Iris pigment epithelial cell (primary cell): ENCODE results near the gene KLC1.

ENCODE experiments used
- DNase-seq: peaks from one replicate; pipeline ENCODE4 v3.0.0-alpha.2; 2011; ENCODE audit warnings: low read depth

KLC1 gene

DNA sequence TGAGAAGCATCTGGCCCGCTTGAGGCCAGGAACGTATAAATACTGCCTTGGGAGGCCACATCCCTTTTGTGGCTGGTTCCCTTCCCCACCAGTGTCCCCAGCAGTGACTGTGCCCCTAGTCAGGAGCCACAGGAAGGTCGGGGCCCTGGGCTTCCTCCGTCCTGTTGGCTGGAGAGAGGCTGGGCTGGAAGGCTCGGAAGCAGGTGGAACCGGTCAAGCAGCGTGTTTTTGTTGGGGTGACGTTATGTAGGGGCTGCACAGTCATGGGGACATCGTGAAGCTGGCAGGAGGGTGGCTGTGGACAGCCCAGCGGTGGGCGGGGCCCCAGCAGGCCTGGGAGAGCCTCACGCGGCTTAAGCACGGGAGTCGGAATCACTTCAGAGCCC is 76.1 kb downstream of the KLC1 start:
- no peak for DNase-seq

DNA sequence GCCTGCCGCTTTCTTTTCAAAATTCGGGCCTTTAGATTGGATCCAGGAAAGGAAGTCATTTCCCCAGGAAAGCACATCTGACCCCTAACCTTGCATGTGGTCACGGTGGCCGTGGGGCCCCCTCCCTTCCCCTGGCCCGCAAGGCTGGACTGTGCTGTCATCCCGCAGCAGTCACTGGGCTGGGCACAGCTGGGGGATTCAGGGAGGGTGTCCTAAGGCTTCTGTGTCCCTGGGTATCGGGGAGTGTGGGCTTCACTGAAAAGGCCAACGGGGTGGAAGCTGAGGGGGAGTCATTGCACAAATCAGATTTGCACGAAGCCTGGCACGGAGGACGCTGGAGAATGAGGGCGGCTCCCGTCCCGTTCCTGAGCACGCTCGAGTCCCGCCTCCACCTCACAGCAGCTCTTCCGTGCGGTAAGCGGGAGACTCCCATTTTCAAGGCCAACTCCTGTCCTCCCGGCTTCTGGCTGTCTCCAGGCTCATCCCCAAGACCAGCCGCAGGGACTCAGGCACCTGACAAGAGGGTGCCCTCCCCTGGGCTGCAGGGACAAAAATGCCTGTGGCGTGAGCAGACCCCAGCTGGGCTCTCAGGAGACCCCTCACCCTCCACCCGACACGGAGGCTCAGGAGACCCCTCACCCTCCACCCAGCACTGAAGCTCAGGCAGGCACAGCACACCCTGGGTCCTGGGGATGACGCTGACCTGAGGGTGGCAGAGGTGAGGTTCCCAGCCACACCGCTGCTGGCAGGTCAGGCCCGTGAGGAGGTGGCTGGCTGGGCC is 76.7 kb downstream of the KLC1 start:
- no peak for DNase-seq

DNA sequence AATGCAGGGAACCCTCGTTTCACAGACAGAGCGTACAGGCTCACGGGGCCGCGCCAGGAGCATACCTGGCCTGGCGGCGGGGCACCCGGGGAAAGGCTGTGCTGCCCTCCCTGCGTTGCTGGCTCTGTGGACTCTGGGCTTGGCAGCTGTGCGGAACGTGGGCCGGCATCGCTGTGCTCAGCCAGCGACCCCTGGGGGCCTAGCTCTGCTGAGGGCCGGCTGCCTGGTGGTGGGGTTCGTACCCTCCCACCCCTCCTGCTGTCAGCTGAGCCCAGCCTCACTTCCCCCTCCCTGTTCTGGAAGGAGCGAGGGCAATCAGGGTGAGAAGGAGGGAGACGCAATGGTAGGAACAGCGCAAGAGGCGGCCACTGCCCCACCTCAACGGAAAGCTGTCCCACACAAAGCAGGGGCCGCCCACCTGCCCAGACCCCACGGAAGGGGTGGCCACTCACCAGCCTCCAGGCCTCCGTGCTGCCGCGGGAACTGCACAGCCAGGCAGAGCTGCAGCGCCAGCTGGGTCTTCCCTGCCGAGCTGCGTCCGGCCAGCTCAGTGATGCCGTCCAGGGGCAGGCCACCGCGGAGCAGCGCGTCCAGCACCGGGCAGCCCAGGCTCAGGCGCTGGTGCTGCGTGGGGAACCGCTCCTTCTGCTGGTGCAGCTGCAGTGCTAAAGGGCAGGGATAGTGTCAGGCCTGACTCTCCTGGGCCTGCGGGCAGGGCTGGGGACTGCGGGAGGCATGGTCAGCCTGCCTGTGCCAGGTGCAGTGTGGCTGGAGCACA is 77.7 kb downstream of the KLC1 start:
- DNase-seq: no peak

GRCh38 chr14:103707329-103708263 is 78.6 kb downstream of the KLC1 start:
- DNase-seq: no peak

DNA sequence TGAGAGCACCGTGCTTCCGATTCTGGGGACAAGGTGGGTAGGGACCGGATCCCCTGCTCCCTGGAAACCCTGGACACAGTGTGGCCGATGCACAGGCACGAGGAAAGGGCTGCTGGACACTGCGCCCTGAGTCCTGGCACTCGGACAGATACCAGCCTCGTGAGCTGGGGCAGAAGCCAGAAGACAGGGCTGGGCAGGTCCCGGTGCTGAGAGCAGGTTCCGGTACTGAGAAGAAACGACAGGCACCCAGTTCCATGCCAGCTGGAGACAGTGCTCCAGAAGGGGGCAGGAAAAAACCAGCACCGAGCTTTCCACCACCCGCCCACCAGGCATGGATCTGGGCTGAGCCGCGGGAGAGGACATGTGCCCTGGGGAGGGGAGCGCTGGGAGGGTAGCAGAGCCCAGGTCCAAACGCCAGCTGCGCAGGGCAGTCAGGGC is 79.8 kb downstream of the KLC1 start:
- no peak for DNase-seq

DNA sequence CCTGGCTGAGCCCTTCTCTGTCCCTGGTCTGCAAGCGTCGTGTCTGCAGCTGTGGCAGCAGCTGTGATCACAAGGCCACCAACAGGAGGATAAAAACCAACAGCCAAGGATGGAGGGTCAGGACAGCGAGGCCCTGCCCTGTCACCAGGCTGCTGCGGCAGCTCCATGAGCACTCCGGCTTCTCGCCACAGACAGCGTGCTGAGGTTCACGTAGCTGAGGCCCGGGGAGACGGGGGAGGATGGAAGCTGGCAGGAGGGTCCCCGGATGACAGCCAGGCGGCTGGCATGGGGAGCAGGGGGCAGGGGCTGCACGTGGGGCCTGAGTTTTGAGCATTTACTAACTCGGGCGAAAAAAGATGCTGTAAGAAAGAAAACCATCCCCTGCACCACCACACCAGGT is 80.8 kb downstream of the KLC1 start:
- no peak for DNase-seq

- no peak for DNase-seq
These were observed 81.9 kb downstream of the KLC1 start for GRCh38 chr14:103710771-103711377.

DNA sequence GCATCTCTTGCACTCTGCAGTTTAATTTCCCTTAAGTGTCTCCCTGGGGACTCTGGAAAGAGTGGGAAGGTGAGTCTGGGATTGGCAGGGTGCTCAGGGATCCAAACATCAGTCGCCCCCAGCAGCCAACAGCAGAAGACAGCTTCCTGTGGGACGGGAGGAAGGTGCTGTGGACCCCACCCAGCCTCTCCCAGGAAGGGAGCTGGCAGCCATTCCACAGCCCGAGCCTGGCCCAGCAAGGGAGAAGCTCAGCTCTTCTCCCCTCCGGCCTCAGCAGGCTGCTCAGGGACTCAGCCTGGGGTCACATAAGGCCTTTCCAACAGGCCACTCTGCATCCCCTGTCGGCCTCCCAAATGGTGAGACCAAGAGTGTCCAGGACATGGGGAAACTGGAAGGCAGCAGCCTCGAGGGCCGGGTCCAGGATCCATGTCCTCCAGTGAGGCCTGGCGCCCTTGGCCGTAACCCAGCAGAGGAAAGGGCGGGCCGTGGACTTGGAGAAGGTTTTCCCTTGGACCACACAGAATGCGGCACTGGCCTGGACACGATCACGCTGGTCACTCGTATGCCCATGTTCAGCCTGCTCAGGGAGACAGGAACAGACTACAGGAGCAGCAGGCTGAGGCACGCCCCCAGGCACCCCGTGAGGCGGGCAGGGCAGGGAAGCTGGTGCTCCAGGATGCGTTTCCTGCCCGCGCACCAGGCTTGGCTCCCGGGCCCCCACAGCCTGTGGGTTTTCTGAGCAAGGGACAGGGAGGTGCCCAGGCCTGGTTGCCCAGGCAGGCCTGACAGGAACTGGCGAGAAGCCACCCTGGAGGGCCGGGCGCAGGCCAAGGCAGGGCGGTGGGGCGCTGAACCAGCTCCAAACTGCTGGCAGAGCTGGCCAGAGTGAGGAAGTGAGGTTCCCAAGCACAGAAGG is 82.8 kb downstream of the KLC1 start:
- no peak for DNase-seq

- DNase-seq: no peak
These were observed 83.7 kb downstream of the KLC1 start for GRCh38 chr14:103712633-103713247.

GRCh38 chr14:103713304-103714062 is 84.5 kb downstream of the KLC1 start:
- no peak for DNase-seq

GRCh38 chr14:103714063-103714724 is 85.2 kb downstream of the KLC1 start:
- DNase-seq: no peak

GRCh38 chr14:103715052-103716000 is 86.3 kb downstream of the KLC1 start, which contains the start of the genes XRCC3 and ZFYVE21:
Gene XRCC3, minus strand, starts transcription at chr14:103715451. Its CDS starts 4,364 bp downstream, at chr14:103711087.
Gene ZFYVE21, plus strand, starts transcription at chr14:103715810. Its CDS starts 32 bp downstream, at chr14:103715842.
- peak; percentile 99 for DNase-seq

DNA sequence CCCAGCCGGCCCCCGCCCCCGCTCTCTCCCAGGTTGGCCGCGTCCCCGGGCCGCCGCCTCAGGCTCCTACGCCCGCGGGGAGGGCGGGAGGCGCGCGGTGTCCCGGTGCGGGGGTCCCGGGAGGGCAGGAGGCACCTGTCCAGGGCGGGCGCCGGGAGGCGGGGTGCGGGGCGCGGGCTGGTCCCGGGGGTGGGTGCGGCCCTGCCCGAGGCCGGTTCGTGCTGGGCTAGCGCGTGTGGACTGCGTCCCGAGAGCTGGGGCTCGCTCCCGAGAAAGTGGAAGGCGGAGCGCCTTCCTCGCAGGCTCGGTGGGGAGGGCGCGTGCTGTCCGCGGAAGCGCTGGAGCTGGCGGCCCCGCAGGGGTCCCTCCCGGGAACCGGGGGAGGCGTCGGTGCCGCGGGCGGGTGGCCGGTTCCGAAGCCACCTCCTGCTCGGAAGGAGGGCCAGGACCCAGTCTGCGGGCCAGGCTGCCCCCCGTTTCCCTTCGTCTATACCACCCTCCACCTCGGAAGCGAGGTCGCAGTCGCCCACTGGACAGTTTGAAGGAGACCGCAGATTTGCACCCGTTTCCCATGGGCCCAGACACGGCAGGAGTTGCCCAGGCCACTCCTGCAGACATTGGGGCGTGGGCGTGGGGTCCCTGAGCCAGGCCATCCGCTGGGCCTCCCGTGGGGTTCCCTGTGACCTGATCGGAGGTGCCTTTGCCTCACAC is 87.2 kb downstream of the KLC1 start:
- peak; percentile 34 for DNase-seq

- no peak for DNase-seq
These were observed 87.9 kb downstream of the KLC1 start for GRCh38 chr14:103716899-103717411.

GRCh38 chr14:103718572-103718971 is 89.6 kb downstream of the KLC1 start:
- DNase-seq: no peak

DNA sequence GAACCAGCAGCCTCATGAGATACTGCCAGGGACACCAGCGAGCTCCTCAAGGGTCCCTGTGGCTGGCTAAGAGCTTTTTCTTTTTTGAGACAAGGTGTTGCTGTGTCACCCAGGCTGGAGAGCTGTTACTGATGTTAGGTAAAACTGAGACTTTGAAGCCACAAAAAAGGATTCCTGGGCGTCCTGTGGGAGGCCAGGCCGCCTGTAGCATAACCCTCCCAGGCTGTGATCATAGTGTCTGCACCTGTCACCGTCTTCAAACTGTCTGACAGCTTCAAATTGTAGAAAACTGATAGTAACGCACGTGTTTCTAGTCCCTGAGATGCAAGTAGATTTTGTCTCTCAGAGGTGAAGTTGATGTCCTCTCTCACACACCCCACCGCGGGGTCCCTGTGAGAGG is 90.7 kb downstream of the KLC1 start:
- no peak for DNase-seq
